Parathyroid adenoma (tissue), 2 donors: Measurements from ENCODE around the gene NEK4.
A peak's percentile ranks its signal among the peaks of the same experiment; 100 is the strongest.

ENCODE experiments used
- H2AFZ ChIP-seq: fragments of 300-600 bp; sonication (generic); one replicate; pipeline ENCODE4 v1.7.0; 2017; ENCODE audit warnings: antibody characterized with exemption, mild to moderate bottlenecking
- H3K27ac ChIP-seq: fragments of 300-600 bp; sonication (generic); one replicate; pipeline ENCODE4 v1.7.0; 2017
- H3K27me3 ChIP-seq: fragments of 300-600 bp; sonication (generic); one replicate; pipeline ENCODE4 v1.7.0; 2017; ENCODE audit warnings: low read length; ENCODE audit not compliant: control insufficient read depth, insufficient read depth
- H3K36me3 ChIP-seq: fragments of 300-600 bp; sonication (generic); one replicate; pipeline ENCODE4 v1.7.0; 2017; ENCODE audit warnings: low read length; ENCODE audit not compliant: control insufficient read depth, insufficient read depth
- H3K4me1 ChIP-seq: fragments of 300-600 bp; sonication (generic); one replicate; pipeline ENCODE4 v1.7.0; 2017; ENCODE audit warnings: control low read depth
- H3K4me2 ChIP-seq: fragments of 300-600 bp; sonication (generic); one replicate; pipeline ENCODE4 v1.7.0; 2017; ENCODE audit warnings: low read length
- H3K4me3 ChIP-seq: fragments of 300-600 bp; sonication (generic); one replicate; pipeline ENCODE4 v1.7.0; 2017; ENCODE audit warnings: low read depth, low read length
- H3K79me2 ChIP-seq: fragments of 300-600 bp; sonication (generic); one replicate; pipeline ENCODE4 v1.7.0; 2017; ENCODE audit warnings: control low read depth
- H3K9ac ChIP-seq: fragments of 300-600 bp; sonication (generic); one replicate; pipeline ENCODE4 v1.7.0; 2017; ENCODE audit warnings: mild to moderate bottlenecking
- H3K9me3 ChIP-seq: fragments of 300-600 bp; sonication (generic); one replicate; pipeline ENCODE4 v1.7.0; 2017; ENCODE audit warnings: low read length; ENCODE audit not compliant: control insufficient read depth
- CTCF ChIP-seq: fragments of 300-600 bp; sonication (generic); IDR thresholded peaks from one replicate; pipeline ENCODE4 v1.7.0; 2017; ENCODE audit warnings: antibody characterized with exemption, mild to moderate bottlenecking
- donor health status: primary hyperparathyroidism.

NEK4 gene

GRCh38 chr3:52770496-52771333 lies at the start of gene NEK4:
Gene NEK4, minus strand, starts transcription at chr3:52770940. Its CDS starts 194 bp downstream, at chr3:52770746.
- Histone ChIP-seq H3K9me3 (no peaks in the 10 kb centered on the region), H3K27me3 (no peaks in the 10 kb centered on the region), H3K79me2 (peaks cover 3% of the 10 kb centered on the region), H3K4me2 (peak within 1 kb of the TSS; percentile 76), H3K4me1 (peaks cover 4% of the 10 kb centered on the region), H3K27ac (peak within 1 kb of the TSS; percentile 71), H2AFZ (peak within 1 kb of the TSS; percentile 99), H3K4me3 (peak within 1 kb of the TSS; percentile 78), H3K9ac (no peak within 1 kb of the TSS), H3K36me3 (no peaks in the 10 kb centered on the region)
- TF ChIP-seq CTCF: no peak

GRCh38 chr3:52819936-52820335 lies 49.2 kb upstream of the NEK4 start:
- Histone ChIP-seq H3K79me2 (no peaks in the 10 kb centered on the region), H3K9me3 (no peaks in the 10 kb centered on the region), H3K36me3 (no peaks in the 10 kb centered on the region), H3K27ac (no peak overlapping the region), H2AFZ (no peak overlapping the region), H3K9ac (no peak overlapping the region), H3K4me1 (no peaks in the 10 kb centered on the region), H3K4me2 (no peak overlapping the region), H3K4me3 (no peak overlapping the region), H3K27me3 (no peaks in the 10 kb centered on the region)
- no peak for TF ChIP-seq CTCF

GRCh38 chr3:52817860-52818259 lies 47.1 kb upstream of the NEK4 start:
- Histone ChIP-seq H3K4me2 (no peak overlapping the region), H3K9me3 (no peaks in the 10 kb centered on the region), H3K27ac (no peak overlapping the region), H3K27me3 (no peaks in the 10 kb centered on the region), H3K79me2 (no peaks in the 10 kb centered on the region), H3K4me3 (no peak overlapping the region), H3K36me3 (no peaks in the 10 kb centered on the region), H3K9ac (no peak overlapping the region), H2AFZ (no peak overlapping the region), H3K4me1 (no peaks in the 10 kb centered on the region)
- TF ChIP-seq CTCF: no peak

GRCh38 chr3:52817221-52817620 lies 46.5 kb upstream of the NEK4 start:
- Histone ChIP-seq H3K36me3 (no peaks in the 10 kb centered on the region), H3K79me2 (no peaks in the 10 kb centered on the region), H3K27me3 (no peaks in the 10 kb centered on the region), H3K9me3 (no peaks in the 10 kb centered on the region), H3K4me3 (no peak overlapping the region), H3K4me2 (no peak overlapping the region), H3K4me1 (no peaks in the 10 kb centered on the region), H3K27ac (no peak overlapping the region), H3K9ac (no peak overlapping the region), H2AFZ (no peak overlapping the region)
- no peak for TF ChIP-seq CTCF

- no peaks in the 10 kb centered on the region for H3K36me3 ChIP-seq
- no peak overlapping the region for H3K4me2 ChIP-seq
- H3K27ac ChIP-seq: no peak overlapping the region
- H3K9ac ChIP-seq: no peak overlapping the region
- no peaks in the 10 kb centered on the region for H3K4me1 ChIP-seq
- TF ChIP-seq CTCF: no peak
- H3K4me3 ChIP-seq: no peak overlapping the region
- H3K79me2 ChIP-seq: no peaks in the 10 kb centered on the region
- no peak overlapping the region for H2AFZ ChIP-seq
- no peaks in the 10 kb centered on the region for H3K9me3 ChIP-seq
- no peaks in the 10 kb centered on the region for H3K27me3 ChIP-seq
Observed at GRCh38 chr3:52816654-52817053, 45.9 kb upstream of the NEK4 start.
